ENCODE results near the gene UGT1A7. TPM values are rescaled to one million over a fixed set of nuclear protein-coding genes. Genes with fewer than 3 reads are reported as not detected.

Gene UGT1A7
- total and polyA plus RNA-seq, 9 of the 15 experiments (the other 6 are each of a cell fraction or from before 2014, with no cell fraction given), result not detected

DNA sequence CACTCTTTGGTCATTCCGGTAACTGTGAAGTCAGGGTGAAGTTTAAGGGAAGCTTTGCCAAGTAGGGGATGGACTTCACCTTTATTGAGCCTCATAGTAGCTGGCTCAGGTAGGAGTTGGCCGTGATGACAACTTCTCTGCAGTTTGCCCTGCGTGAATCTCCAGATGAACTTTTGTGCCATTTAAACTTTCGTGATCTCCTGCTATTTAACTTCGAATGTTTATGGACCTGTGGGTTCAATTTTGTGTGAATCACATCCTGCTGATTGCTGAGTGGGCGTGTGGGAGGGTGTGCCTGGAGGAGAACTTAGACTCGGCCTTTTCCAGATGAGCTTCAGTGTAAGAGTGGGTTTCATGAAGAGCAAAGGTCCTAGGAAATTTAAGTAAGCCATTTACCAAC, 82.6 kb downstream of the UGT1A7 start:
- H3K9me1 ChIP-seq (ENCODE audit: control insufficient read depth, insufficient read depth, low read length), result no peaks in the 10 kb centered on the region
- no peak overlapping the region for H3K4me2 ChIP-seq (ENCODE audit: insufficient read depth, low read length)
- no peaks in the 10 kb centered on the region for H4K20me1 ChIP-seq (replicated peaks; ENCODE audit: control insufficient read depth, insufficient read depth, low read length)
- FAIRE-seq (no peak), DNase-seq (ENCODE audit: extremely low read depth in 1 of 4, low spot score in 3 of 4) (no peak), ATAC-seq (no peak)
- H3K27me3 ChIP-seq (ENCODE audit: control insufficient read depth in 2 of 2, insufficient read depth in 2 of 2, low read length in 2 of 2), result peaks cover 0 to 11% of the 10 kb centered on the region in 2 experiments; a peak in 3 of 5 replicates
- no peaks in the 10 kb centered on the region for H3K36me3 ChIP-seq (ENCODE audit: control insufficient read depth, insufficient read depth, low read length)
- no peak overlapping the region for H3K4me3 ChIP-seq
- H2AFZ ChIP-seq (ENCODE audit: low read depth, low read length), result no peak overlapping the region
- no peaks in the 10 kb centered on the region for H3K4me1 ChIP-seq (replicated peaks in 1 of 2; ENCODE audit: control insufficient read depth in 2 of 2, insufficient read depth in 2 of 2, low read length in 2 of 2)
- no peak overlapping the region for H3K27ac ChIP-seq (ENCODE audit: extremely low read depth, low read depth, low read length)
- no peaks in the 10 kb centered on the region for H3K79me2 ChIP-seq (ENCODE audit: control insufficient read depth, insufficient read depth, low read length)
- H3K9ac ChIP-seq (ENCODE audit: insufficient read depth in 1 of 2, low read depth in 2 of 2, low read length in 2 of 2), result no peak overlapping the region
- ChIA-PET POLR2A (no interaction called here), CTCF (ENCODE audit: low intra/inter-chr PET ratio) (no interaction called here)
- TF ChIP-seq EGR1 (conservative IDR thresholded peaks at IDR 0.05) (peak; percentile 24; the same call in 1 of the 2 replicates), RBM22 (IDR thresholded peaks at IDR 0.05; ENCODE audit: low read depth, low read length, poor library complexity, severe bottlenecking) (no peak)
- in situ Hi-C loops (cut with MboI), result no loop called here
- intact Hi-C loops (cut with micrococcal nuclease), result no loop called here
- BruUV-seq (replicated peaks), result no TSS peak
- 0% methylated on average over 6 of the region's 7 CpGs for WGBS (ENCODE audit: insufficient coverage, low coverage, missing lambda C conversion rate)
- H3K9me3 ChIP-seq (replicated peaks; ENCODE audit: control insufficient read depth, insufficient read depth, low read depth, low read length), result no peaks in the 10 kb centered on the region

DNA sequence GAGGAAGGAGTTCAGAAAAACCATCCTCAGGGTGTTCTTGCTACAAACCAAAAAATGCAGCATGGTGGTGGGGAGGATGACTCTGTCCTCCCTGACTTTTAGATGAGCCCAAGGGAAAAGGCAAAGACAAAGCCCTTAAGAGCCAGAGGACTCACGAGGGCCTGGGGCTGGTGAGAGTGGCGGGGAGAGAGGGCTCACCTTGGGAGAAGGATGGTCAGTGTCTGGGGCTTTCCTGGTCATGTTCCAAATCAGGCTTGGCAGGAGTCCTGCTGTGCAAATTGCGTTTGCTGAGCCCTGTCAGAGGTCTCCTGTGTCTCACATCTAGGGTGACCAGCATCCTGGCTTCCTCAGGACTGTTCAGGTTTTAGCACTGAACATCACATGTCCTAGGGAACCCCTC, 83.1 kb downstream of the UGT1A7 start:
- FAIRE-seq (no peak), ATAC-seq (no peak), DNase-seq (ENCODE audit: extremely low read depth in 1 of 4, low spot score in 3 of 4) (no peak)
- Histone ChIP-seq H3K9ac (ENCODE audit: insufficient read depth in 1 of 2, low read depth in 2 of 2, low read length in 2 of 2) (no peak overlapping the region), H3K79me2 (ENCODE audit: control insufficient read depth, insufficient read depth, low read length) (no peaks in the 10 kb centered on the region), H3K27me3 (ENCODE audit: control insufficient read depth in 2 of 2, insufficient read depth in 2 of 2, low read length in 2 of 2) (peaks cover 0 to 16% of the 10 kb centered on the region in 2 experiments; a peak in 3 of 5 replicates), H3K4me1 (replicated peaks in 1 of 2; ENCODE audit: control insufficient read depth in 2 of 2, insufficient read depth in 2 of 2, low read length in 2 of 2) (no peaks in the 10 kb centered on the region), H3K9me3 (replicated peaks; ENCODE audit: control insufficient read depth, insufficient read depth, low read depth, low read length) (no peaks in the 10 kb centered on the region), H3K4me3 (no peak overlapping the region), H3K36me3 (ENCODE audit: control insufficient read depth, insufficient read depth, low read length) (no peaks in the 10 kb centered on the region), H2AFZ (ENCODE audit: low read depth, low read length) (no peak overlapping the region), H3K27ac (ENCODE audit: extremely low read depth, low read depth, low read length) (no peak overlapping the region), H3K9me1 (ENCODE audit: control insufficient read depth, insufficient read depth, low read length) (no peaks in the 10 kb centered on the region), H4K20me1 (replicated peaks; ENCODE audit: control insufficient read depth, insufficient read depth, low read length) (no peaks in the 10 kb centered on the region), H3K4me2 (ENCODE audit: insufficient read depth, low read length) (no peak overlapping the region)
- CTCF ChIA-PET (ENCODE audit: low intra/inter-chr PET ratio), result no interaction called here
- POLR2A ChIA-PET, result no interaction called here
- in situ Hi-C loops (cut with MboI) (no loop called here), intact Hi-C loops (cut with micrococcal nuclease) (no loop called here)
- no TSS peak for BruUV-seq (replicated peaks)
- 0% methylated on average over 2 of the region's 3 CpGs for WGBS (ENCODE audit: insufficient coverage, low coverage, missing lambda C conversion rate)
- TF ChIP-seq HDAC1 (IDR thresholded peaks at IDR 0.05) (no peak), FOXK1 (CRISPR knock-in tag; IDR thresholded peaks at IDR 0.05; ENCODE audit: borderline replicate concordance) (no peak), OTX1 (CRISPR knock-in tag; IDR thresholded peaks at IDR 0.05) (no peak), ZNF134 (CRISPR knock-in tag; conservative IDR thresholded peaks at IDR 0.05) (no peak)
